ENCODE measurements around the gene SLC24A3. TPM values are rescaled to one million over a fixed set of nuclear protein-coding genes. Genes with fewer than 3 reads are reported as not detected.
"Not testable (repeated sequence)": the region's sequence is repeated elsewhere in the genome, so short reads cannot be mapped to it uniquely, and the experiment has no call there.

SLC24A3 gene
- total RNA-seq, 1 experiment from 2014 or later, result 0.06 TPM

DNA sequence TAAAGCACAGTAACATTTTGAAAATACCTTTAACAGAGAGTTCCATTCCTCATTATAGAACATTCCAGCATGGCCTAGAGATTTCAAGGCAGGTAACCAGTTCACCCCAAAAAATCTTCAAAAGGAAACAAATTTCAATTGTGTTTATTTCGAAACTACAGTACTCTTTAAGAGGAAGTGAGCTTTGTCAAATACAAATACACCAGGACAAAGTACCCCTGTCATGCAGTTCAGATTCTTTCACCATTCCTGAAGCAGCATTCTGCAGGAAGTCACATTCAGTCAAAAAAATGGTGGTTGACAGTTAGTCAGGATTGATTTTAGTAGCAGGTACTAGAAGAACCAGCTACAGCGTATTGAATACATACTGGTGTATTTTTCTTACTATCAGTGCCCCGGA is 456.0 kb downstream of the SLC24A3 start:
- no peak for DNase-seq (ENCODE audit: low read depth)

DNA sequence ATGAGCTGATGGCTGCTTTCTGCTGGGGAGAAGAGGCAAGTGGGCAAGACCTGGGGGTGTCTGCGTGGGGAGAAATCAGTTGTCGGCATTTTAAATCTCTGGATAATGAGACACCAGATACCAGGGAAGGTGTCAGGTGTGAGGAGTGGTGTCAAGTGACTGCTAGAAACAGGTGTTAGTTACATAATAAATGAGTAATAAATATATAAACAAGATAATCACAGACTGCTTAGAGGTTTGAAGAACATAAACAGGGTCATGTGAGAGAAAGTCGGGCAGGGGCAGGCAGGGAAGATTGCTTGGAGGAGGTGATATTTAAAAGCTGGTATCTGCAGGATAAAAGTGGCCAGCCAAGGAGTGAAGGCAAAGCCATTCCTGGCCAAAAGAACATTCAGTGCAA is 458.4 kb downstream of the SLC24A3 start:
- no peak for DNase-seq (ENCODE audit: low read depth)

DNA sequence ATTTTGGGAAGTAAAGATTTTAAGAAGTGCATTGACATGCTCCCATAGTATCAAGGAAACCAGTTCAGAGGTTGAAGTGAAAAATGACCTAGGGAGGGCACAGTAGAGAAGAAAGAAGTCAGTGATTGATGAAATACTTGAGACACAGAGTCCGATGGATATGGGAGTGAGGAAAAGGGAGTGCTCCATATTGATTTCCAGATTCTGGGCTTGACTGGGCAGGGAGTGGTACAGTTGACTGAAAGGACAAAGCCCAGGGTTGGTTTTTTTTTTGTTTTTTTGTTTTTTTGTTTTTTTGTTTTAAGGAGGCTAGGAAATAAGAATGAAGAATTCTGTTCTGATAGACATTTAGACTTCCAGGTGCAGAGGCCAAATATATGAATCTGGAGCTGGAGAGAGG is 458.9 kb downstream of the SLC24A3 start:
- no peak for DNase-seq (ENCODE audit: low read depth)

DNA sequence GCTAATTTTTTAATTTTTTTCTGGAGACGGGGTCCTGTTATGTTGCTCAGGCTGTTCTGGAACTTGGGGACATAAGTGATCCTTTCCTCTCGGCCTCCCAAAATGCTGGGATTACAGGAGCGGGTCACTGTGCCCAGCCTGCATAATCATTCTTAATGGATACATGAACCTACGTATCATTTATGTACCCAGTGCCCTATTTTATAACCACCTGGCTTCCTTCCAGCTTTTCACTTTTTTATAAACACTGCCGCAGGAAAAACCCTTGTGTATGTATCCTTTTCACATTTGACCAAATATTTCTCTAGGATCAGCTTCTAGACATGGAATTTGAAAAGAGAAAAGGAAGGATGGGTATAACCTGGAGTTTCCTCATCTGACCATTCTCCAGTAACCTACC is 460.1 kb downstream of the SLC24A3 start:
- no peak for DNase-seq (ENCODE audit: low read depth)

DNA sequence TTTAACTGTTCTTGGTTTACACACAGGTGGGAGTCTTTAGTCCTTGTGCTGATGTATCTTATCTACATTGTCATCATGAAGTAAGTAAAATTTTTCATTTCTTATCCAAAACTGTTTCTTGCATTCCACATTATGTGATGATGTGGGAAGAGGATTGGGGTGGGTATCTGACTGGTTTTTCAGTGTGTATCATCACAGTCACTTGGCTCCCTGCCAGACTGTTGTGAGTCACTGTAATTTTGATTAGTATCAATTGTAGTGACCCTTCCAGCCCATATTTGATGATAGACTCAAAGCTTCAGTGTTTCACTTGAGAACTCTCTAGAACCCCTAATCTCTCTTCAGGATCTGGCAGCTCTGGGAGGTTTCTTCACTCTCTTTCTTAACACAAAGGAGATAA is 461.1 kb downstream of the SLC24A3 start:
- DNase-seq (ENCODE audit: low read depth), result peak; percentile 23

DNA sequence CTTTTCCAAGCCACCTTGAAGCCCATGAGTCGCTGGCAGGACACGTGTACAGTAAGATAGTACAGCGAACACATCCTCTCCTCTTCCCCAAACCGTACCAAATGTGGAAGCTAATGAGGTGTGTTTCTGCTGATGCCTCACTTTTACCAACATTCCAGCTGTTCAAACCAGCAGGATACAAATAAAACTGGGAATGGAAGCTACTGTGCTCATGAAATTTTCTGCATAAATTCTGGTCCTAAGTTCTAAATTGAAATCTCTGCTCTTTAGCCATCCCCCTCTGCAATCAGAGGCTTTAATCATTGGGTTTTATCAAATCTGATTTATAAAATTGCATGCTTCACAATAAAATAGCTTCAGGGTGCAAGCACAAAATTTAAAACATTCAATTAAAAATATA is 463.8 kb downstream of the SLC24A3 start:
- no peak for DNase-seq (ENCODE audit: low read depth)

DNA sequence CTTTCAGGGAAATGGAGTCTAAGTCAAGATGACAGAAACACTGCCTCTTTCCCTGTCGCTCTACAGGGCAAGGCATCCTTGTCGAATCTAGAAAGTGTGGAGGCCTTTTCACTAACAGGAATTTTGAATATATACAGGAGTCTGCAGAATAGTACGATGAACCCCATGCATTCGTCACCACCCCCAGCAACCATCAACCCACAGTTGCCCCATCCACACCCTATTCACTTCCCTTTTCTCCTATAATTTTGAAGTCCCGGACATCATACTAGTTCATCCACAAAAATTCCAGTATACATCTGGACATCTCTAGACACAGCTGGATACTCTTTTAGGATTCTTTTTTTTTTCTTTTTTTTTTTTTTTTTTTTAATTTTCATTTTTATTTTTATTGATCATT is 464.9 kb downstream of the SLC24A3 start:
- DNase-seq (ENCODE audit: low read depth), result no peak

DNA sequence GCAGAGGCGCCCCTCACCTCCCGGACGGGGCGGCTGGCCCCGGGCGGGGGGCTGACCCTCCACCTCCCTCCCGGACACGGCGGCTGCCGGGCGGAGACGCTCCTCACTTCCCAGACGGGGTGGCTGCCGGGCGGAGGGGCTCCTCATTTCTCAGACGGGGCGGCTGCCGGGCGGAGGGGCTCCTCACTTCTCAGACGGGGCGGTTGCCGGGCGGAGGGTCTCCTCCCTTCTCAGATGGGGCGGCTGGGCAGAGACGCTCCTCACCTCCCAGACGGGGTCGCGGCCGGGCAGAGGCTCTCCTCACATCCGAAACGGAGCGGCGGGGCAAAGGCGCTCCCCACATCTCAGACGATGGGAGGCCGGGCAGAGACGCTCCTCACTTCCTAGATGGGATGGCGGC is 466.1 kb downstream of the SLC24A3 start:
- DNase-seq (ENCODE audit: low read depth), result not testable (repeated sequence)

DNA sequence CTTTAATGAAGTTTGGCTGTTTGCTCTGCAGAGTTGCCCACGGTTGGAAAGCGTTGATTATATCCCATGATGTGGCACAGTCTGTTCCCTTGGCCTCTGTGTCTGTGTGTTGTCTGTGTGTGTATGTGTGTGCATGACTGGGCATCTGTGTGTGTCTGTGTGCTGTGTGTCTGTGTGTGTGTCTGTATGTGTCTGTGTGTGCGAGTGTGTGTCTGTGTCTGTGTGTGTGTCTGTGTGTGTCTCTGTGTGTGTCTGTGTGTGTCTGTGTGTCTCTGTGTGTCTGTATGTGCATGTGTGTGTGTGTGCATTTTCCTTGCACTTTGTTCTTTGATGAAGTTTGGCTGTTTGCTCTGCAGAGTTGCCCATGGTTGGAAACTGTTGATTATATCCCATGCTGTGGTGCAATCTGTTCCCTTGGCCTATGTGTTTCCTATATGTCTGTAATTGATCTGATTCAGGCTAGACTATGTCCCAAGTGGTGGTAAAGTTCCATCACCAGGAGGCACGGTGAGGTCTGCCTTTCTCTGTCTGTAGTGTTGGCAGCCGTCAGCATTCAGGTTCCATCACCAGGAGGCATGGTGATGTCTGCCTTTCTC is 467.6 kb downstream of the SLC24A3 start:
- DNase-seq (ENCODE audit: low read depth), result no peak

DNA sequence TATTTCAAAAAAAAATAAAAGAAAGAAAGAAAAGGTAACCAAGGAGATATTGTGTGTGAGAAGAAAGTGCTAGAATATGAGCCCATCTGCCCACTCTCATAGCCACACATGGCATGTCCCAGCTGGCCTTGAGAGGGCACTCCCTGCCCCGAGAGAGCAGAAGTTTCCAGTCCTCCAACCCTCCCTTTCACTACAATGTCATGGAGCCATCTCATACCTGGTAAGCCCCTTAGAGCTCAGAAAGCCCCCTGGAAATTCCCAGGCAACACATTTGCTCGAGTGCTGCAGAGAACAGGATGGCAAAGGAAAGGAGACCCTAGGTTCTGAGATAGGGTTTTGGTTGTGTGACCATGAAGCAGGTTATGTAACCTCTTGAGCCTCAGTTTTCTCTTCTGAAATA is 469.8 kb downstream of the SLC24A3 start:
- DNase-seq (ENCODE audit: low read depth), result no peak

DNA sequence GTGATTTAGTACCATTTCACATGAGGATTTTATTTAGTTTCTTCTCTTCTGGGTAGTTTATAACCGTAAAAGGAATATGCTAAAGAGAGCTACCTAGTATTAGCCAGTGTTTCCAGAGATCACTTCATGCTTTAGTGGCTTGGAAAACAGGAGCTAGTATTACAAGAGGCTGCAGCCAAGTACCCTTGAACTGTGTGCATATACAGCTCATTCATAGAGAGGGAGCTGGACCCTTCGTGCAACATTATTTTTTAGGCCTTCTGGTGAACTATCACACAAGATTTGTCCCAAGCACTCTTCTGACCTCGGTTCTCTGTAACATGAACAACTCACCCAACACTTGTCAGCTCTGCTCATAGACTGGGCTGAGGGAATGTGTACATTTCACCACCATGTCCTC is 470.7 kb downstream of the SLC24A3 start:
- no peak for DNase-seq (ENCODE audit: low read depth)

DNA sequence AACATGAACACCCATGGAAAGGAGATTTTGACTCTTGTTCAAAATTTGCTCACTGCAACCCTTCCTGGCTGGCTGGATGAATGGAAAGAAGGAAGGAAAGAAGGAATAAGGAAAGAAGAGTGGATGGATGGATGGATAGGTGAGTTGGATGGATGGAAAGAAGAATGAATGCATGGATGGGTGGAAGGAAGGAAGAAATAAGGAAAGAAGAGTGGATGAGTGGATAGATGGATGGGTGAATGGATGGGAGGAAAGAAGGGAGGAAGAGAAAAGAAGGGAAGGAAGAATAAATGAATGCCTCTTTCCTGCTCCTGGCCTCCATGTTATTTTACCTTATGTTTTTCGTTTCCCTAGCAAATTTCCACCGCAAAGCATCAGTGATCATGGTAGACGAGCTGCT is 471.4 kb downstream of the SLC24A3 start:
- no peak for DNase-seq (ENCODE audit: low read depth)

DNA sequence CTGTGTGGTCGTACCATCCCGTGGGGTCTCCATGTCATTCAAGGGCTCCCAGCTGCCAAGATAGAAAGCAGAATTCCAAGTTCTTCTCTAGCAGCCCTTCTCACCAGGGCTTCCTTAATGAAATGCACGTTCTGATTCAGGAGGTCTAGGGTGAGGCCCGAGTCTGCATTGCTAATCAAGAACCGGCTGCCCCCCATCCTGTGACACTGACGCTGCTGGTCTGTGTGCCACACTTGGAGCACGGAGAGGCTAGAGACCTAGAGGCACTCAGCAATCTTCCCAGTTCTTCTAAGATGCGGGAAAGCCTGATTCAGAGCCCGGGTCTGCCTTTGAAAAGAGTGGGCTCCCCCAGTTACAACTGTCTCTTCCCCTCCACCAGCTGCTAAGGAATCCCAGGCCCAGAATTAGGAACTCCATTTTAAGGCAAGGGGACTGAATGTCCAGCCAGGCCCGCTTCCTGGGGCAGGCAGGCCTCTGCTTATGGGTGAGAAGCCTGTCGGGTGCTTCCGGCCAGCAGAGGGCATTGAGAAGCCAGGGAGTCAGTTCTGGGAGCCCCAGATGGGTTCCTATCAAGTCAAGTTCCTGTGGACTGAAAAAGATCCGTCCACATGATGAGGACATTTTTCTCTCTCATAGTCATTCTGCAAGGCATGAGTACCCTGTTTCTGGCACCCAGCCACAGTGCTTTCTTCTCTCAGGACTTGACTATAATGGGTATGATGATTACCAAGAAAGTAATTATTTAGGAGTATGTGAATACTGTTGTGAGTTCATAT is 475.8 kb downstream of the SLC24A3 start:
- peak; percentile 70 for DNase-seq (ENCODE audit: low read depth)

DNA sequence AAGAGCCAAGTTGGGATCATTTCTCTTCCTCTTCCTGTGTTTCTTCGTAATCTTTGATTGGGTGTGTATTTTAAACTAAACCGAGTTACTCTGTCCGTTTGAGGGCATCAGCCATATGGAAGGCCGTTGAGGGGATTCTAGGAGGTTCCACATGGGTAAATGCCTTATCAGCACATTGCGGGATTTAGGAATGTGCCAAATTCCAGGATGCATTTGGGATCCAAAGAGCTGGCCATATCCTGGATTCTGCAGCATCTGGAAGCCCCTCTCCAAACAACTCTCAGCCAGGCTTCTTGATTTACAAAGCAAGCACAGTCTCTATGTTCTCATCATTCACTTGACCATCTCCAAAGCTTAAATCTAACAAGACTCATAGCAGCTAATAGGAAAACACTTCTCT is 478.0 kb downstream of the SLC24A3 start:
- DNase-seq (ENCODE audit: low read depth), result peak; percentile 6

DNA sequence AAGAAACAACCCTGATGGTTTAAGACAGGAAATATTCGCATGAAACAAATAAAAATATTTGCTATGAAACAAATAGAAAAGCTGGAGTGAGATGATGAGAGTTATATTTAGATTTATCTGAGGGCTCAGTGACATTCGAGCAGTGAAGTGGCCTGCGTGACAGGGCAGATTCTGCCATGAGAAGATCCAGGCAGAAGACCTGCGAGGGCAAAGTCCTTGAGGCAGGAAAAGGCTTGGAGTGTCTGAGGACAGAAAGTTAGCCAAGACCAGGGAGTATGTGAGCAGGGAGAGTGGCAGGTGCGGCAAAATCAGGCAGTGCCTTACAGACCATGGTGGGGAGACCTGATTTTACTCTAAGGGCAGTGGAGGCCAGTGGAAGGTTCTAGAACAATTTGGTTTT is 478.7 kb downstream of the SLC24A3 start:
- DNase-seq (ENCODE audit: low read depth), result no peak

DNA sequence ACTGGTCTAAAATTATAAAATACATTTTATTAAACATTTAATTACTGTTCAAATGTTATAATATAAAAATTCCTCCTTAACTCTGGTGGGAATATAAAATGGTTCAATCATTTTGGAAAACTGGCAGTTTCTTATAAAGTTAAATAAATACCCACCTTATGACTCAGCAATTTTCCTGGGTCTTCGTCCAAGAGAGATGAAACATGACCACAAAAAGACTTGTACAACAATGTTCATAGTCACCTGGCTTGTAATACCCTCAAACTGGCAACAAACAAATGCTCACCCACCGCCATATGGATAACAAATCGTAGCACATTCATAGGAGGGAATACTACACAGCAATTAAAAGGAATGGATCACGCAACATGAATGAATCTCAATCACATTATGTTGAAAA is 479.7 kb downstream of the SLC24A3 start:
- peak; percentile 10 for DNase-seq (ENCODE audit: low read depth)

DNA sequence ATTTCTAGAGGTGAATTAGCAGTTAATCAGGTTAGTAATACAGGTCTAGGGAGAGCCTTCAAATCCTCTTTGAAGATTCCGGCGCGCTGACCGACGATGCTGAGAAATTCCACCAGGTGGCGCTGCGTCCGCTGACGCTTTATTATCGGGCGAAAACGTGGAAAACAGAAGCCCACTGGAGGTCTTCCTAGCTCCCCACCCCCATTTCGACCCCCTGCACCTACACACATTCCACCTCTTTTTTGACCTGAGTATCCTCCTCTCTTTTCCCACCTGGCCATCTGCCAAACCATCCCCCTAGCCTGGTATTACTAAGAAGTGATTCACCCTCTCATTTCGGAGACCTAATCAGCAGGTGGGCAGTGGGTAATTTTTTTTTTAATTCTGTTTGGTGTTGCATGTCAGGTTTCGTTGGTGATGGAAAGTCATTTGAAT is 480.3 kb downstream of the SLC24A3 start:
- DNase-seq (ENCODE audit: low read depth), result peak; percentile 75

DNA sequence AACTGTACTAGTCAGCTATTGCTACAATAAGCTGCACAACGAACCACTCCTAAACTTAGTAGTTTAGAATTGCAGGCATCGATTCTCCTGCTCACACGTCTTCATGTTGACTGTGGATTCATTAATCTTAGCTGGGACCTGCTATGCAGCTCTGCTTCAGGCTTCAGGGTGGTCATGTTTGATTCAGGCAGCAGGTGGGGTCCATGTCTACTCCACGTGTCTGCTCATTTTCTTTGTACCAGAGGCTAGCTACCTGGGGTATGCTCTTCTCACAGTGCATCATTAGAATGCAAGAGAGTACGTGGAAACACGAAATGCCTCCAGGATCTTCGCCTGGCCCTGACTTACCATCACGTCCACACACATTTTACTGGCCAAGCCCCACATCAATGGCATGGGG is 481.1 kb downstream of the SLC24A3 start:
- no peak for DNase-seq (ENCODE audit: low read depth)

DNA sequence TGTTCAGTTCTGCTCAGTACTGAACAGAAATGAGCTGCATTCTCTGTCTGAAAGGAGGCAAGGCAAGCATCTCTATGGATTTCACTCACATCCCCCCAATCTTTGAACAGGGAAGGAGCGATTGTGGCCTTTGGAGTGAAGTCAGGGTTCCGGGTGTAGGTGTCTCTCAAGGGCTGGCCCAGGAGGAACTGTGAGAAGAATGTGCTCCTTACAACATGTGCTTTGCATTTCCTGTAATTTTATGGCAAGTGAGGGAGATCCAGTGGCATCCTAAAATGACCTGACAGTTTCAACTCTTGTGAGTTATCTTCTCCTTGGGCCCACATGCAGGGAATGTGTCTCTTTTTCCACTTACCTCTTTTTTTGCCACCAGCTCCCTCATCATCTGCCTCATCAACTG is 482.6 kb downstream of the SLC24A3 start:
- DNase-seq (ENCODE audit: low read depth), result no peak

DNA sequence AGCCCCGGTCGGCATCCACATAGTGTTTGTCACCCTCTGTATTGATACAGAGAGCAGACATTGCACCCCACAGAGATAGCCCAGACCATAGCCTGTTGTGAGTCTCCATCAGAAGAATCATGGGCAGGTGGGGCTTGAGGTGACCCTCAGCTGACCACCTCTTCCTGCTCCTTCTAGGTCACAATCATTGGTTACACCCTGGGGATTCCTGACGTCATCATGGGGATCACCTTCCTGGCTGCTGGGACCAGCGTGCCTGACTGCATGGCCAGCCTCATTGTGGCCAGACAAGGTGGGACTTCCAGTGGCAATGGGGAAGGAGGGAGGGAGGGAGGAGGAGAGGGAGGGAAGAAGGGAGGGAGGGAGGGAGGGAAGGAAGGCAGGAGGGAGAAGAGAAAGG is 484.2 kb downstream of the SLC24A3 start:
- no peak for DNase-seq (ENCODE audit: low read depth)

DNA sequence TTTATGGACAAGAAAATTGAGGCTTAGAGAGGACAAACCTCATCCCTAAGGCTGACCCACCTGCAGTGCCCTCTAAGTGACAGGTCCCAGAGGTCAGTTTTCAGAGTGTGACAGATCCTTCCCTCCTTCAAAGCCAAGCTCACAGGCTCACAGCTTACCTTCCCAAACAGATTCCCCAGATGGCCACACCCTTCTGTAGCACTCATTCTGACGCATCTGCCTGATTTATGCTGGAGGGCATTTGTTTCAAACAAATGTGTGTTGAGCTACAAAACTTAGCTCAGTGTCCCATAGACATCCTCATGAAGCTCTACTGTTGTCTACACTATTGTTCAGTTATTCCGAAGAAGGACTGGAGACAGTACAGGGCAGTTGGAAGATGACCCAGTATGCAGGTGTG is 485.0 kb downstream of the SLC24A3 start:
- no peak for DNase-seq (ENCODE audit: low read depth)

DNA sequence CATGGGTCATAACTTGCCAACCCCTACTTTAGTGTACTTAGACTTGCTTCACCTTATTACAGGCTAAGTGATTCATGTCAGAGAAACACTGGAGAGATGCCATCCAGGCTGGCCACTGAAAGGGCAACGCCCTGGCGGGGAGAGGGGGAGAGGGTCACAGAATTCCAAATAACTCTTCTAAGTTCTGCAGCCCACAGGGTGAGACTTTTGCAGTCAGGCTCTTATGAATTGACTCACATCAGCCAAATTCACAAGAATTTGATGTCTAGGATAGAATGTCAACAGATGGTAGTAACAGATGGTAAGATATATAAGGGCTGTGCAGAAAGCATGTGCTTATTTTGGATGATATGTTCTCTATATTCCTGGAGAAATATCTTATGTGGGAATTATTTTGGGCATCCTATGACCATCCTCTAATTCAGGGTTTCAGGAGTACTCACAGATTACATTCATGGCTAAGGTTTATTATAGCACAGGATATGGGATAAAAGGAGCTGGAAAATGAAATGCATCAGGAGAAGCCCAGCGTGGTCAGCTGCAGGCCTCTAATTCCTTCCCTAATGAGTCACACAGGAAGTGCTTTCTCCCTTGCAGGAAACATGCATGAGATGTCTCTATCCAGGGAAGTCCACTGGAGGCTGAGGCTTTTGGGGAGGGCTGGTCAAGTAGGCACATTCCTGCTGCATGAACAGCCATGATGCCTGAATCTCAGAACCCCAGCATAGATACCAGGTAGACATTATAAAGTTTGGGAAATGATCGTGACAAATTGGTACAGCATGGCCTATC is 486.9 kb downstream of the SLC24A3 start:
- peak; percentile 64 for DNase-seq (ENCODE audit: low read depth)

DNA sequence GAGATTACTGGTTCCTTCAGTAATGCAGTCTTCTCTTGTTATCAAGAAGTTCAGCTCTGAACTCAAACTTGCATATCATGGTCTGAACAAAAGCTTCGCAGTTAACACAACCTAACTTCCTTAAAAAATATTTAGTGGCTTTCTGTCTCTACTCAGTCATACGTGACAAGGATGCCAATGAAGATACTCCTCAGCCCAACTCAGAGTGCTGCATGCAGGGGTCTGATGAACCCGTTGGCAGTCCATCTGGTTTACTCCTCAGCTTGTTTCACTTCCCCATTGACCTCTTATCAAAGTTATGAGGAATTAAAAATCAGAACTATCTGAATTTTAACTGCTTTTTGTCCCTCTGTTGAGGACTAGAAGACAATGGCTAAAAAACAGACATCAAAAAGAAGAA is 489.0 kb downstream of the SLC24A3 start:
- DNase-seq (ENCODE audit: low read depth), result no peak
